Endothelial cell of umbilical vein (primary cell): ENCODE measurements around the gene LZTS3.

Source experiments
- CTCF ChIP-seq, 2 donors: IDR thresholded peaks; 1 replicate in 1 of 2; 2 replicates in 1 of 2; pipeline ENCODE4 v1.5.1; 2011; ENCODE audit warnings: low read length in 2 of 2, mild to moderate bottlenecking in 2 of 2, moderate library complexity in 2 of 2, control low read depth in 1 of 2, inconsistent platforms in 1 of 2, low read depth in 1 of 2; ENCODE audit not compliant: insufficient read depth in 1 of 2; ENCODE audit errors: extremely low read depth in 1 of 2
- EZH2 ChIP-seq: IDR thresholded peaks from 2 replicates; pipeline ENCODE4 v1.6.1; 2012; ENCODE audit warnings: borderline replicate concordance, low read depth, mild to moderate bottlenecking, moderate library complexity, low read length, inconsistent platforms; ENCODE audit not compliant: severe bottlenecking
- POLR2A ChIP-seq: IDR thresholded peaks from 2 replicates; pipeline ENCODE4 v1.6.1; 2012; ENCODE audit warnings: low read depth, mild to moderate bottlenecking, control low read depth, low read length

GRCh38 chr20:3156811-3157619 is 16.3 kb downstream of the LZTS3 start:
- TF ChIP-seq POLR2A = no peak
- no peak for TF ChIP-seq EZH2
- no peak for TF ChIP-seq CTCF (IDR thresholded peaks at IDR 0.05; ENCODE audit: extremely low read depth in 1 of 2, insufficient read depth in 1 of 2, low read depth in 1 of 2, low read length in 2 of 2)
